ENCODE measurements around the gene SMAD6.

GRCh38 chr15:66692808-66693596, 9.0 kb upstream of the SMAD6 start:
- TF ChIP-seq RCOR1 (conservative IDR thresholded peaks at IDR 0.05; ENCODE audit: low read depth, low read length) (no peak), CHD1 (IDR thresholded peaks at IDR 0.05; ENCODE audit: low read depth, low read length) (no peak), USF1 (IDR thresholded peaks at IDR 0.05; ENCODE audit: borderline replicate concordance, extremely low read length, insufficient read depth, low read depth, low read length) (no peak), CTCF (IDR thresholded peaks at IDR 0.05 in 2 of 3, conservative IDR thresholded peaks at IDR 0.05 in 1 of 3; ENCODE audit: control insufficient read depth in 2 of 3, extremely low read depth in 1 of 3, insufficient read depth in 1 of 3, low read depth in 3 of 3, low read length in 3 of 3) (no peak), BRCA1 (IDR thresholded peaks at IDR 0.05; ENCODE audit: low read depth, low read length) (no peak), ESRRA (IDR thresholded peaks at IDR 0.05; ENCODE audit: low read length) (no peak), EGR1 (IDR thresholded peaks at IDR 0.05; ENCODE audit: borderline replicate concordance in 1 of 2, low read depth in 2 of 2, low read length in 2 of 2) (no peak), EZH2 (IDR thresholded peaks at IDR 0.05; ENCODE audit: borderline replicate concordance, control insufficient read depth, low read depth, low read length) (no peak), MTA3 (IDR thresholded peaks at IDR 0.05; ENCODE audit: borderline replicate concordance, low read length) (no peak)
- TF ChIP-seq, protein P1, sequence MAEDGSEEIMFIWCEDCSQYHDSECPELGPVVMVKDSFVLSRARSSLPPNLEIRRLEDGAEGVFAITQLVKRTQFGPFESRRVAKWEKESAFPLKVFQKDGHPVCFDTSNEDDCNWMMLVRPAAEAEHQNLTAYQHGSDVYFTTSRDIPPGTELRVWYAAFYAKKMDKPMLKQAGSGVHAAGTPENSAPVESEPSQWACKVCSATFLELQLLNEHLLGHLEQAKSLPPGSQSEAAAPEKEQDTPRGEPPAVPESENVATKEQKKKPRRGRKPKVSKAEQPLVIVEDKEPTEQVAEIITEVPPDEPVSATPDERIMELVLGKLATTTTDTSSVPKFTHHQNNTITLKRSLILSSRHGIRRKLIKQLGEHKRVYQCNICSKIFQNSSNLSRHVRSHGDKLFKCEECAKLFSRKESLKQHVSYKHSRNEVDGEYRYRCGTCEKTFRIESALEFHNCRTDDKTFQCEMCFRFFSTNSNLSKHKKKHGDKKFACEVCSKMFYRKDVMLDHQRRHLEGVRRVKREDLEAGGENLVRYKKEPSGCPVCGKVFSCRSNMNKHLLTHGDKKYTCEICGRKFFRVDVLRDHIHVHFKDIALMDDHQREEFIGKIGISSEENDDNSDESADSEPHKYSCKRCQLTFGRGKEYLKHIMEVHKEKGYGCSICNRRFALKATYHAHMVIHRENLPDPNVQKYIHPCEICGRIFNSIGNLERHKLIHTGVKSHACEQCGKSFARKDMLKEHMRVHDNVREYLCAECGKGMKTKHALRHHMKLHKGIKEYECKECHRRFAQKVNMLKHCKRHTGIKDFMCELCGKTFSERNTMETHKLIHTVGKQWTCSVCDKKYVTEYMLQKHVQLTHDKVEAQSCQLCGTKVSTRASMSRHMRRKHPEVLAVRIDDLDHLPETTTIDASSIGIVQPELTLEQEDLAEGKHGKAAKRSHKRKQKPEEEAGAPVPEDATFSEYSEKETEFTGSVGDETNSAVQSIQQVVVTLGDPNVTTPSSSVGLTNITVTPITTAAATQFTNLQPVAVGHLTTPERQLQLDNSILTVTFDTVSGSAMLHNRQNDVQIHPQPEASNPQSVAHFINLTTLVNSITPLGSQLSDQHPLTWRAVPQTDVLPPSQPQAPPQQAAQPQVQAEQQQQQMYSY (CRISPR knock-in tag; IDR thresholded peaks at IDR 0.05), result no peak

Measured in GM12878 (cell line).